Mucosa of stomach (tissue), 1 donor: ENCODE measurements around the gene CBLB.

Experiments
- H3K27me3 ChIP-seq: one replicate; pipeline ENCODE4 v1.7.0; 2013; ENCODE audit warnings: mild to moderate bottlenecking, low read length; ENCODE audit not compliant: control insufficient read depth, insufficient read depth
- H3K36me3 ChIP-seq: one replicate; pipeline ENCODE4 v1.7.0; 2013; ENCODE audit warnings: low read length; ENCODE audit not compliant: control insufficient read depth, insufficient read depth
- H3K4me1 ChIP-seq: one replicate; pipeline ENCODE4 v1.7.0; 2013; ENCODE audit warnings: mild to moderate bottlenecking, low read length; ENCODE audit not compliant: control insufficient read depth, insufficient read depth
- H3K4me3 ChIP-seq: one replicate; pipeline ENCODE4 v1.7.0; 2013; ENCODE audit warnings: low read length
- H3K9ac ChIP-seq: one replicate; pipeline ENCODE4 v1.7.0; 2013; ENCODE audit warnings: mild to moderate bottlenecking, low read length, moderate library complexity
- H3K9me3 ChIP-seq: one replicate; pipeline ENCODE4 v1.7.0; 2013; ENCODE audit warnings: mild to moderate bottlenecking, low read length, moderate library complexity; ENCODE audit not compliant: control insufficient read depth
- donor health status: Pancreatic carcinoma.

CBLB gene

GRCh38 chr3:105837947-105838346, 30.9 kb downstream of the CBLB start:
- Histone ChIP-seq H3K36me3 (no peaks in the 10 kb centered on the region), H3K27me3 (no peaks in the 10 kb centered on the region), H3K9ac (no peak overlapping the region), H3K4me3 (no peak overlapping the region), H3K9me3 (no peaks in the 10 kb centered on the region), H3K4me1 (peaks cover 27% of the 10 kb centered on the region)

- Histone ChIP-seq H3K9ac (no peak overlapping the region), H3K4me3 (no peak overlapping the region)
Measured at GRCh38 chr3:105837143-105837740, 31.6 kb downstream of the CBLB start.

DNA sequence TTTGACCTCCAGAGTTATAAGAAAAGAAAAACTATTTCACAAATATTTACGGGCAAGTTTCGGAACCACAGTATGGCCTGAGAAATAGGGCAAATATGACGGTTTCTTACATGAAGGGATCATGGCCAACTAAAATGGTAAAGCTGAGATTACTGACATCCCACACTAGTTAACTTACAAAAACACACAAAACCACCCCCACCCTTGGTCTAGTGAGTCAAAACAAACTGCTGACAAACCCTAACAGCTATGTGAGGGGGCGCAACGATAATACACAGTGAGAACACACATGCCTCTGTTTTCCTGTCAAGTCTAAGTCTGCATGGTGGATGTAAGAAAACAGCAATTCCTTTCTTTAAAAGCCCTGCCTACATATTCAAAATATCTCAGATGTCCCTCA, 32.3 kb downstream of the CBLB start:
- Histone ChIP-seq H3K27me3 (no peaks in the 10 kb centered on the region), H3K36me3 (no peaks in the 10 kb centered on the region), H3K9me3 (no peaks in the 10 kb centered on the region), H3K4me3 (no peak overlapping the region), H3K9ac (no peak overlapping the region), H3K4me1 (peaks cover 27% of the 10 kb centered on the region)

More at GRCh38 chr3:105837143-105837740, 31.6 kb downstream of the CBLB start:
- Histone ChIP-seq H3K36me3 (no peaks in the 10 kb centered on the region), H3K9me3 (no peaks in the 10 kb centered on the region), H3K4me1 (peaks cover 27% of the 10 kb centered on the region), H3K27me3 (no peaks in the 10 kb centered on the region)

- Histone ChIP-seq H3K4me3 (no peak overlapping the region), H3K36me3 (no peaks in the 10 kb centered on the region)
Measured at GRCh38 chr3:105835606-105836005, 33.2 kb downstream of the CBLB start.

DNA sequence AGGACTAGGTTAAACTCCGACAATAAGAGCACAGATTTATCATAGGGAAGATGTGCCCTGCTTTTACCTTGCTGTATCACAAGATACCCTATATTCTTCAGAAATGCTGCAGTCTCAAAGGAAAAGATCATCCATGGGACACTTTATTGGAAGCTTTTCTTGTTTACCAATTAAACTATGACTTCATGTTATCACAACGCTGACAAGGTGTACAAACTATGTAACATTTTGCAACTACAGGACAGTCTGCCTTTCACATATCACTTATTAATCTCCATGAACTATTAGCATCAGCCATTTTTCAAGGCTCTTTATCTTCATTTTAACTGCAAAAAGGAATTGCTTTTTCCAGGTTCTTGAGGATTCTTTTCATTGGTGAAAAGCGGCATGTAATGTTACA, 34.0 kb downstream of the CBLB start:
- no peak overlapping the region for H3K9ac ChIP-seq
- H3K27me3 ChIP-seq: no peaks in the 10 kb centered on the region
- no peaks in the 10 kb centered on the region for H3K36me3 ChIP-seq
- H3K4me1 ChIP-seq: peaks cover 27% of the 10 kb centered on the region
- H3K9me3 ChIP-seq: no peaks in the 10 kb centered on the region
- H3K4me3 ChIP-seq: no peak overlapping the region

More at GRCh38 chr3:105835606-105836005, 33.2 kb downstream of the CBLB start:
- Histone ChIP-seq H3K4me1 (peaks cover 27% of the 10 kb centered on the region), H3K9ac (no peak overlapping the region), H3K27me3 (no peaks in the 10 kb centered on the region), H3K9me3 (no peaks in the 10 kb centered on the region)

- H3K4me1 ChIP-seq: peaks cover 23% of the 10 kb centered on the region
- H3K36me3 ChIP-seq: no peaks in the 10 kb centered on the region
- H3K27me3 ChIP-seq: no peaks in the 10 kb centered on the region
- H3K9me3 ChIP-seq: no peaks in the 10 kb centered on the region
- no peak overlapping the region for H3K9ac ChIP-seq
- no peak overlapping the region for H3K4me3 ChIP-seq
Measured at GRCh38 chr3:105832644-105833043, 36.2 kb downstream of the CBLB start.

DNA sequence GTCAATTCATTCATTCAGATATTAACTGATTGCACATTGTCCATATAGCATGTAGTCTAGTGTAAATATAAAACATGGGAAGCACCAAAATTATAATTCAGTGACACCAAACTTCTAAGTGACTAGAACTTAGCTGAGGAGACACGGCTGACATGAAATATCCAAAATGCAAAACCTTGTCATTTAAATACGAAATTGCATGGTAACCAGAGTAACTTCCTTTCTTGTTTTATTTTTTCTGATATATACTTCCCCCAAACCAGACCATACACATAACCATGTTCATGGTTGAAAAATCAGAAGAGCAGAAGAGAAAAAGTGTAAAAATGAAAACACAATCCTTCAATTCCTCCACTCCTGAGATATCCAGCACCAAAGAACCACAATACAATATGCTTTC, 38.0 kb downstream of the CBLB start:
- Histone ChIP-seq H3K9ac (no peak overlapping the region), H3K9me3 (no peaks in the 10 kb centered on the region), H3K4me1 (peaks cover 10% of the 10 kb centered on the region), H3K36me3 (no peaks in the 10 kb centered on the region), H3K27me3 (no peaks in the 10 kb centered on the region), H3K4me3 (no peak overlapping the region)

GRCh38 chr3:105829871-105830622, 38.8 kb downstream of the CBLB start:
- no peak overlapping the region for H3K9ac ChIP-seq
- no peaks in the 10 kb centered on the region for H3K27me3 ChIP-seq
- H3K9me3 ChIP-seq: no peaks in the 10 kb centered on the region
- no peak overlapping the region for H3K4me3 ChIP-seq
- H3K4me1 ChIP-seq: peaks cover 8% of the 10 kb centered on the region
- H3K36me3 ChIP-seq: no peaks in the 10 kb centered on the region

DNA sequence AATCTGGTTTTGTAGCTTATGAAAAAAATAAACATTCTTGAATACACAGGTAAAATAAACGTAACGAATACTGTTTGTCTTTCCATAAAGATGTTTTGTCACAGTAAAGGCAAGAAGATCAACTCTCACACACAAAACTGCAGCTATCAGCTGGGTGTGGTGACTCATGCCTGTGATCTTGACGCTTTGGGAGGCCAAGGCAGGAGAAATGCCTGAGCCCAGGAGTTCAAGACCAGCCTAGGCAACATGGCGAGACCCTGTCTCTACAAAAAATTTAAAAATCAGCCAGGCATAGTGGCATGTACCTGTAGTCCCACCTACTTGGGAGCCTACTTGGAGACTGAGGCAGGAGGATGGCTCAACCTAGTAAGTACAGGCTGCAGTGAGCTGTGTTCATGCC, 39.6 kb downstream of the CBLB start:
- Histone ChIP-seq H3K27me3 (no peaks in the 10 kb centered on the region), H3K36me3 (no peaks in the 10 kb centered on the region), H3K4me1 (peaks cover 16% of the 10 kb centered on the region), H3K9me3 (no peaks in the 10 kb centered on the region), H3K4me3 (no peak overlapping the region), H3K9ac (no peak overlapping the region)

- Histone ChIP-seq H3K9me3 (no peaks in the 10 kb centered on the region), H3K27me3 (no peaks in the 10 kb centered on the region), H3K9ac (no peak overlapping the region), H3K4me3 (no peak overlapping the region), H3K4me1 (peaks cover 21% of the 10 kb centered on the region), H3K36me3 (no peaks in the 10 kb centered on the region)
Measured at GRCh38 chr3:105828703-105829102, 40.1 kb downstream of the CBLB start.

- Histone ChIP-seq H3K4me1 (peaks cover 28% of the 10 kb centered on the region), H3K36me3 (no peaks in the 10 kb centered on the region), H3K4me3 (no peak overlapping the region)
Measured at GRCh38 chr3:105827959-105828358, 40.9 kb downstream of the CBLB start.

DNA sequence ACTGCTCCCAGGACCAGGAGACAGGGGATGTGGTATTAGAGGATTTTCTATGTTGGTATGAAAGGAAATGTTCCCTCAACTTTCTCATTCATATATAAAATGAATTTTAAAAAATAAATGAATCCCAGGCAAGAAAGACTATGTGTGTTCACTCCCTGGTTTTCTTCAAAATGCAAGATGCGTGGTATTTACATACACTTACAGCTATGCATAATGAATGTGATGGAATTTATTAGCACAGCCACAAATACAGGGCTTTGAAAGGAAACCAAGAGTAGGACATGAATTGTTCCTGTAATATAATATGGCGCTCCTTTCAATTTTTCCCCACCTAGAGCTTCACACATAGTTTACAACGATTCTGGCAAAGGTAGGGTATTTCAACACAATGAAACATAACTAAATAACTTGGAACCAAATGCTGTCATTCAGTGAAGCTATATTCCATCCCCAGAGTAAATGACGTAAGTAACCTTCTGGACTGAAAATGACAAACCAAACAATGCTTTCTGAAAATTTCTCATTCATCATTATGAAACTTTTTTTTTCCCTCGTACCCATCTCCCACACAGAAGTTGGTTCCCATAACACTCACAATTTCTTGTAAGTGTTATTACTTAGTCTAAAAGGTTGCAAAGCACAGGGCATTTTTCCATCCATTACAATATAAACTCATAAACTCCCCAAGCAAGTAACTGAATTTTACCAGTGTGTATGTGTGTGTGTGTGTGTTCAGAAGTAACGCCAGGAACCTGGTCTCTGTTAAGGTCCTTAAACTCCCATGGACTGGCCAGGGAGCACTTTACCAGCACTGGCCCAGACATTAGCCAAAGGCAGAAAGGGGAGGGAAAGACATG, 41.8 kb downstream of the CBLB start:
- no peak overlapping the region for H3K4me3 ChIP-seq
- H3K36me3 ChIP-seq: no peaks in the 10 kb centered on the region
- no peaks in the 10 kb centered on the region for H3K27me3 ChIP-seq
- H3K9ac ChIP-seq: no peak overlapping the region
- peaks cover 37% of the 10 kb centered on the region for H3K4me1 ChIP-seq
- no peaks in the 10 kb centered on the region for H3K9me3 ChIP-seq

More at GRCh38 chr3:105827959-105828358, 40.9 kb downstream of the CBLB start:
- Histone ChIP-seq H3K9me3 (no peaks in the 10 kb centered on the region), H3K9ac (no peak overlapping the region), H3K27me3 (no peaks in the 10 kb centered on the region)
